ENCODE measurements around the gene RHBDD3.
"Not testable (repeated sequence)": the region's sequence is repeated elsewhere in the genome, so short reads cannot be mapped to it uniquely, and the experiment has no call there.

Gene RHBDD3

GRCh38 chr22:29268511-29269229 is 889 bp upstream of the RHBDD3 start:
- DNase-seq, result peak; percentile 64

GRCh38 chr22:29267462-29267857 is 321 bp downstream of the RHBDD3 start:
- no peak for DNase-seq

DNA sequence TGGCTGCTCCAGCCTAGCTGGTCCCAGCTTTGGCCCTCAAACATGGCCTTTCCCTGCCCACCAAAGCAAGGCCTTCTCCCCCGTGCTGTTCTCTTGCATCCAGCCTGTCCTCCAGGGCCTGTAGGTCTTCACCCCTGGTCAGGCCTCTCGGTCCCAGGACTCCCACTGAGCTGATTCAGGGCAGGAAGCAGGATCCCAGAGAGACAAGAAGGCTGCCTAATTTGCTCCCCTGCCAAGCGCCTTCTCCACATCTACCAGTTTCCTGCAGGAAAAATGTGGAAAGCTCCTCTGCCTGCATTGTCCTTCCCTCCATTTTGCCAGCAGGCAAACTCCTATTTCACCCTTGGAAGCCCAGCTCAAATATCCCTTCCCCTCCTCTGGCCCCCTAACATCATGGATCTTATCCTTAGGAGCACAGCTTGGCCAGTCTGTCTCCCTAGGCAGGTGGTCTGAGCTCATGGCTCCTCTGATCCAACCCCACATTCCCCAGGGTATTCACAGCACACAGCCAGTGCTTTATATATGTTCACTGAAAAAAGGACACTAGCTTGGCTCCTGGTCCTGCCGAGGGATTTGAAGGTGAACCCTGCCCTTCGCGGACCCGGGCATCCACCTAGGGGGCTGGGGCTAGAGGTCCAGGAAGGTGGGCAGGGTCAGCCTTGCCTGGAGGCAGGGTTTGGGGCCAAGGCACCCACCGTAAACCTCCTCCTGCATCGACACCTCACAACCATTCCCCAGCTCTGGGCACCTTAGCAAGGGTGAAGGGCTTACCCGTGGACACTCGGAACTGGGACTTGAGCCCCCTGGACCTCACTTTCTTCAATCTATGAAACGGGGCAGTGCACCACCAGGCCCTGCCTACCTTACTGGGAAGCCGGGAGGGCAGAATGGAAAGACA is 968 bp downstream of the RHBDD3 start:
- DNase-seq, result peak; percentile 24

GRCh38 chr22:29265929-29266328 is 1.9 kb downstream of the RHBDD3 start:
- no peak for DNase-seq

DNA sequence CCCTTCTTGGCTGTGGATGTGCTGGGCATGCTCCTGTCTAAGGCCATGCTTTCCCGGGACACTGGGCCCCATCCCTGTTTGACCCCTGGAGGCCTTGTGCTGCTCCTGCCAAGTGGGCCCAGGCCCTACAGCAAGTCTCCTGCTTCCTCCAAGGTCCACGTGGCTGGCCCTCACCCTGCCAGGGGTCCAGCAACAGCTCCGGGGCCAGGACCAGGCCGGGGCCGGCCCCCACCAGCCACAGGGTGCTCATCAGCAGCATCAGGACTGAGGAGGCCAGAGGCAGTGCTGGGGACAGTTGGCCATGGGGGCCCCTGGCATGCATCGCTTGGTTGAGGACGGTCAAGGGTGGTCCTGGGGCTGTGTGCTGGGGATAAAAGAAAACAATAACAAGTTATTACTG is 2.5 kb downstream of the RHBDD3 start:
- DNase-seq, result no peak

DNA sequence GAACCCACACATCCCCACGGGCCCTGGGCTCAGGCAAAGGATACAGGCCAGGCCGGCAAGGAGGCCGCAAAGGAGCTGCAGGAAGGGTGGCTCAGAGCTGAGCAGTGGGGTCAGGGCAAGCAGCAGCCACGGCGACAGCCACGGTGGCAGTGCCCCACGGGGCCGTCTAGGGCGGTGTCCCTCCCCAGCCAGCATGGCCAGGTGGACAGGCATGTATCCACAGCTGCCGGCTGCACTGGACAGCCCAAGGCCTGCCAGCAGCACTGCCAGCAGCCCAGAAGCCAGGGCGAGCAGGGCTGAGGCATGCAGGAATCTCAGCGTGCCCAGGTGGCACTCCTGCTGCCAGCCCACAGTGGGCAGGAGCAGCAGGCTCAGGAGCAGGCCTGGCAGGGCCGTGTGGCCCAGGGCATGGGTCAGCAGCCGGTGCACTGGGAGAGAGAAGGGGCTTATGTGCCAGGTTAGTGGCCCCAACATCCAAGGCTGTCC is 3.9 kb downstream of the RHBDD3 start:
- DNase-seq, result no peak

DNA sequence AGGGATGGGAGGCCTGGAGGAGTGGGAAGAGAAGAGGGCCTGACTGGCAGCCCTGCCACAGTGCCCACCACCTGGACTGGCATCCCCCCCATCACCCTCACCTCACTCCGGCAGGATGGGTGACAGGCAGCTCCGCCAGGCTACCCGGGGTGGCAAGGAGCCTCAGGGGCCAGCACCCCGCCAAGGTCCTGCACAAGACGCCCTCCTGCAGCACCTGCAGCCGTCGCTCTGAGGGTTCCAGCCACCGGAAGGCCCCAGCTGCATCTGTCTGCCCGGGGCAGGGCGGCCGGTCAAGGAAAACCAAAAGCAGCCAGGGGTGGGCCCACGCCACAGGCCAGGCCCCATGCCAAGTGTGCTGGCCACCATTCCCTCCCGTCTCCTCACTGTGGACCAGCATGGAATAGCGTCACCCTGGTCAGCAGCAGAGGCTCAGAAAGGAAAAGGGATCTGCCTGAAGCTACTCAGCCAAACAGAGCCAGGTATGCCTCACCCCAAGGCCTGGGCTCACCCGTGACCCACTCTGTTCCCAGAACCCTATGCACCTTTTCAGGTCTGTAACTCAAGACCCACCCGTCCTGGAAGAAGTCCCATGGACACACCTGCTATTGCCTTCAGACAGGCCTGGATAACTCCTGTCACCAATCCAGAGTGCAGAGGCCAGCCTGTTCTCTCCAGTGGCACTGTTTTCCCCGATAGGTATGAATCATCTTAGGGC is 7.0 kb downstream of the RHBDD3 start:
- no peak for DNase-seq

DNA sequence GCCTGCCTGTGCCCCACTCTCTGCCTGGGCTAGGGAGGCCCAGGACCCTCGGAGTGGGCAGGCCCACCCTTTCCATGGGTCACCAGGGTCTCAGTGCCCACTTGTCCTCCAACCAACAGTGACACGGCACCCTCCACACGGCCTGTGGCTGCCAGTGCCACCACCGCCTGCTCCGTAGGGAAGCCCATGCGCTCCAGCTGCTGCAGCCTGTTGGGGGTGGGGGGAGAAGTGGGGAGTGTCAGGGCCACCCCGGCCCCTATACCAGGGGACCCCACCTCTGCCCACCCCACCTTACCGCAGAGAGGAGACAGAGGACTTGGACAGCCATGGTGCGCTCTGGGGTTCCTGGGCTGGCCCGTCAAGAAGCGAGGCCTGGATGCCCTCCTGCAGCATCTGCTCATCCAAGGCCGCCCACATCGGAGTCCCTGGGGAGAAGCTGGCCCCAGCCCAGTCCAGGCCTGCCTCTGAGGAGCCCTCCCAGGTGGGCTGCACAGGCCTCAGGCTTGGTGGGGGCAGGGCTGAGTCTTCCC is 7.7 kb downstream of the RHBDD3 start:
- no peak for DNase-seq

- no peak for DNase-seq
Observed at GRCh38 chr22:29259253-29259899, 8.4 kb downstream of the RHBDD3 start.

DNA sequence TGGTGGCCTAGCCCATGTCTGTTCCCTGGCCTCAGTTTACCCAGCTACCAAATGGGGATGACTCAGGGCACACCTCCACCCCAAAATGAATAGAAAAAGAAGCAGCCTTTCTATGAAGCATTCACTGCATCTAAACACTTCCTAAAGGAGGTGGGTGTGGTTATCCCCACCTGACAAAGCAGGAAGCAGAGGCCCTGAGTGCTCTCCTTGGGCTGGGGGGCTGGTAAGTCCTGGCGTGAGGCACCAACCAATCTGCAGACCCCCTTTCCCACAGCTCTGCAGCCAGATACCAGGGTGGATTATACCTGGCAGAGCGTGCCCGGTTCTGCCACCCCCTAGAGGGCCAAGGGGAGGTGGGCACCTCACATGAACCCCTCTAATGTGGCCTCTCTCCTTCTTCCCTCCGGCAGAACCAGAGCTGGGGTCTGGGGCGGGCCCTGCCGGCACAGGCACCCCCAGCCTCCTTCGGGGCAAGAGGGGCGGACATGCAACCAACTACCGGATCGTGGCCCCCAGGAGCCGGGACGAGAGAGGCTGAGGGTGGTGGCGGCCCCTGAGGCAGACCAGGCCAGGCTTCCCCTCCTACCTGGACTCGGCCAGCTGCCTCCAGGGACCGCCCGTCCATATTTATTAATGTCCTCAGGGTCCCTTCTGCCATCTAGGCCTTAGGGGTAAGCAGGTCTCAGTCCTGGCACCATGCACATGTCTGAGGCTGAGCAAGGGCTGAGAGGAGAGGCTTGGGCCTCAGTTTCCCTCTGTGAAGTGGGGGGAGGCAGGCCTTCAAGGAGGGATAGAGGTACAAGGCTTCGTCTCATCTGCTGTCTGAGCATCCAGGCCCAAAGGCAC is 9.2 kb downstream of the RHBDD3 start:
- DNase-seq, result no peak

- no peak for DNase-seq
Observed at GRCh38 chr22:29257751-29258181, 10.0 kb downstream of the RHBDD3 start.

DNA sequence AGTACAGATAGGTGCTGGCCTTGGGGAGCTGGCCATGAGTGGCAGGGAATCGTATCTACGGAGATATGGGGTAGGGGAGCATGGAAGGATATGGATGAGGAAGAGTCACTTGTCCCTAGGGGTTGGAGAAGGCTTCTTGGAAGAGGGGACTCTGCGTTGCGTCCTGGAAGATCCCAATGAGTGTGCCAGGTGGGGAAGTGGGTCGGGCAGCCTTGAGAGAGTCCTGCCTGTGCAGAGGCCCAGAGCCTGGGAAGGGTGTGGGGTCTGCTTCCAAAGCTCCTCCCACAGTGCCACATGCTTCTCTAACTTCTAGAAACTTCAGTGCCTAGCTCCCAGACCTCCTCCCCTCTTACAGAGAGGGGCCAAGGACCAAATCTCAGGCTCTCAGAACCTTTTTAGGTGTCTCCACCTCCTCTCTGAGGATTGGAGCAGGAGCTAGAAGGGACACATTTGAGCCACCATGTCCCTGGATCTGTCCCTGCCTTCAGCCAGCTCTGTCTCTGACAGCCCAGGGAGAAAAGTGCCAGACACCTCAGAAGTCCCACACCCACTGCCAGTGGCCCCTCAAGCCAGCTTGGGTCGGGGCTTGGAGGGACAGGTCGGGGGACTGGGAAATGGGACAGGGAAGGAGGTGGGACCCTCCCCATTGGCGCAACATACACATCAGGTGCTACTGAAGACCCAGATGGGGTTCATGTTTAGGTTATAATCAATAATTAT is 11.0 kb downstream of the RHBDD3 start:
- no peak for DNase-seq

DNA sequence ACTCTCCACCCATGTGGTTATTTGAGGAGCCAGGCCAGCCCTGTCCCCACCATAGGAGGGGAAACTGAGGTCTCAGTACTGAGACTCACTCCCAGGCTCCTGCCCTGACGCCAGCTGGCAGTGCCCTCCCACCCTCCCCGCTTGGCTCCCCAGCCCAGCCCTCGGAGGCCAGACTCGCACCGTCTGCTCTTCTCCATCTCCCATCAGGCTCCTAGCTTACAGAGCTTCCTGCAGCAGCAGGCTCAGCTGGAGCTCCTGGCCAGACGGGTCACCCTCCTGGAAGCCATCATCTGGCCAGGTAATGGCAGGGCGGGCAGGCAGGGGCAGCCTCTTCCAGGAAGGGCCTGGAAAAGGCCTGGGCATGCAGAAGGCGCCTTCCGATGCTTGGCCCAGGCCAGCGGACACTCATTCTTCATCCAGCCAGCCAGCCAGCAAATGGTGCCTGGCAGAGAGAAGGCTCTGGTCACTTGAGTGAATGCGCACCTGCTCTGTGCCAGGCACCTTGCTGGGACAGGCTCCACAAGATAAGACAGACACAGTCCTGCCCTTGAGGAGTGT is 12.6 kb downstream of the RHBDD3 start:
- DNase-seq, result no peak

DNA sequence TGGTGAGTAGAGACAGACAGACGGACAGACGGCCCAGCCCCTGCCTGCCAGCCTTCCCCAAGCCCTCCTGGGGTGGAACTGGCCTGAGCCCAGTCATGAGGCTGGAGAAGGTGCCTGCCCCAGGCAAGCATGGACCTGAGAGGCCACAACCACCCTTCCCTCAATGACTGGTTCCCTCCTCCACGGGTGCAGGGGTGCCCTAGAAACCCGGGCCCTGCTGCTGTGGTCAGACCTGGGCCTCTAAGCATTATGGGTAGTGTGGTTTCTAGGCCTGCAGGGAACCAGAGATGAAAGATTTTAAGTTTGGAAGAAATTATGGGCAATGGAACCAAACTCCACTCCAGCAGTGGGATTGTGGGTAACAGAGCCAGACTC is 13.5 kb downstream of the RHBDD3 start:
- DNase-seq, result no peak

GRCh38 chr22:29253561-29254285 is 14.1 kb downstream of the RHBDD3 start:
- DNase-seq, result no peak

DNA sequence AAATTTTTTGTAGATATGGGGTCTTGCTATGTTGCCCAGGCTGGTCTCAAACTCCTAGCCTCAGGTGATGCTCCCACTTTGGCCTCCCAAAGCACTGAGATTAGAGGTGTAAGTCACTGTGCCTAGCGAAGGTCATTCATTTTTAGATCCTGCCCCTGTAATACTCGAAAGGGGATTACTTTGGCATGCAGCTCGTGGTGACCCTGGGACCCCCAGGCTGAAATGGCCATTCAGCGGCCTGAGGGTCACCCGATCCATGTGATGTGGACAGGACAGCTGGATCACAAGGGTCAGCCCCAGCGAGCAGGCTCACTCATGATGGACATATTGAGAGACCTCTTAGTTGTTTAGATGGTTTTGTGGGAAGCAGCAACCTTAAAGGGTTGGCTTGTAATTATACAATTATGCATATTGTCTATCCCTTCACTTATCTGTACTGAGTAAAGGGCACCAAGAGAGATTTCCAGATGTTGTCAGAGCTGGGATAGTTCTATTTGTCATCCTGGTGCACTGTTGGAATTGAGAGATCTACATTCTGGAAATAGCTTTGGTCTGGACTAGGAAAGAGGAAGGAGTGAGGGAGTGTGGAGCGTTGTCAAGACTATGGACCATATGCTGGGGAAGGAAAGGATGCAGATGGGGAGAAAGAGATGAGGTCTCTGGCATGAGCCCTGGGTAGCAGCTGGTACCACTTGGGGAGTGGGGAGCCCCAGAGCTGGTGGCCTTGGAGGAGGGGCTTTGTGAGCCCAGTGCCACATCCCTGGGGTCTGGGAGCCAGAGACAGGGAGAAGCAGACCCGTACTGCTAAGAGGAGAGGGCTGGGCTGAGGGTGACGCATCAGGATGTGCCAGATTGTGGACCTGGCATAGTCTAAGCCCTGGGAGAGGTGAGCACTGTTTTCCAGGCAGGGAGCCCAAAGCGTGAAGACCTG is 15.5 kb downstream of the RHBDD3 start:
- no peak for DNase-seq

- DNase-seq, result no peak
Observed at GRCh38 chr22:29251265-29251664, 16.5 kb downstream of the RHBDD3 start.

GRCh38 chr22:29247891-29248290 is 19.9 kb downstream of the RHBDD3 start:
- not testable (repeated sequence) for DNase-seq
